ENCODE data around the gene CLEC3B.
"Not testable (repeated sequence)": the region's sequence is repeated elsewhere in the genome, so short reads cannot be mapped to it uniquely, and the experiment has no call there.

The CLEC3B gene

GRCh38 chr3:45041666-45042065, 15.6 kb downstream of the CLEC3B start:
- DNase-seq, result no peak

DNA sequence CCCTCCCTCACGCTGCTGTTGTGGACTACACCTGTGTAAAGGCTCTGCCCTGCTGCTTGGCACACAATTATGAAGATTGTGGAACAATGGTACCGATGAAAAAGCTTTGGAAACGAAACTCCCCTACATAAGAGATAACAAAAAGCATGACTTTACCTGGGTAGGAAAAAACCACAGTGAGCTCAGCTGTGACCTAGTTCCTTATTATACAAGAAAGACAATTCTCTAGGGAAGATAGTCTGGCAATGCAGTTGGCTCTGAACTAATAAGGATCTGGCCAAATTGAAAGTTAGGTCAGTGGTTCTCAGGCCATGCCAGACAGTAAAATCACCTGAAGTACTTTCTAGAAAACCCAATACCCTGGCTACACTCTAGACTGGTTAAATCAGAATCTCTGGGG, 16.1 kb downstream of the CLEC3B start:
- DNase-seq, result no peak

DNA sequence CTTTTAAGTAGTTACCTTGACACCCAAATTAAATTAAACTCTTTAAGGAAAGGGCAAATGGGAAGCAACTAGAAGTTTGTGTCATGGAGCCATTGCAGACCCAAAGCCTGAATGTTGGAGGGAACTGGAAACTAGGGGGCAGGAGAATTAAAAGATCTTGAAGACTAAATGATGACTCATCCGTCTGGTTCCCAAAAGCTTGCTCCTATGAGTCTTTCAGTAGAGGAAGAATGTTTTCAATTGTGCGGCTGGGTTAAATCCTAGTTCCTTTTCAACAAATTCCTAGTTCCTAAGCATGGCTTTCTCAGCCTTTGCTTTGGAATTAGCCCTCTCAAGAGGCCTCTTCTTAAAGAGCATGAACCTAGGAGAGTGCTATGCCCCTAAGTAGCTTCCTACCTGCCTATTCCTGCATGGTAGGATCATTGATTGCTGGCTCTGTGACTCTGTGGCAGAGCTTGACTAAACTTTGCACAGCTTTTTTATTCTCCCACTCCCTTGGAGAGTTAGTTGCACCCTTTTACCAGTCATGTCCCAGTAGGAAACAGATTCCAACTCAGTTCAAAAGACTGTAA, 17.7 kb downstream of the CLEC3B start:
- DNase-seq, result no peak

- DNase-seq, result no peak
These were observed 22.1 kb downstream of the CLEC3B start for GRCh38 chr3:45048244-45048643.

GRCh38 chr3:45049807-45050206, 23.7 kb downstream of the CLEC3B start:
- no peak for DNase-seq

GRCh38 chr3:45051685-45052084, 25.6 kb downstream of the CLEC3B start:
- no peak for DNase-seq

- DNase-seq, result not testable (repeated sequence)
These were observed 27.7 kb downstream of the CLEC3B start for GRCh38 chr3:45053805-45054195.

DNA sequence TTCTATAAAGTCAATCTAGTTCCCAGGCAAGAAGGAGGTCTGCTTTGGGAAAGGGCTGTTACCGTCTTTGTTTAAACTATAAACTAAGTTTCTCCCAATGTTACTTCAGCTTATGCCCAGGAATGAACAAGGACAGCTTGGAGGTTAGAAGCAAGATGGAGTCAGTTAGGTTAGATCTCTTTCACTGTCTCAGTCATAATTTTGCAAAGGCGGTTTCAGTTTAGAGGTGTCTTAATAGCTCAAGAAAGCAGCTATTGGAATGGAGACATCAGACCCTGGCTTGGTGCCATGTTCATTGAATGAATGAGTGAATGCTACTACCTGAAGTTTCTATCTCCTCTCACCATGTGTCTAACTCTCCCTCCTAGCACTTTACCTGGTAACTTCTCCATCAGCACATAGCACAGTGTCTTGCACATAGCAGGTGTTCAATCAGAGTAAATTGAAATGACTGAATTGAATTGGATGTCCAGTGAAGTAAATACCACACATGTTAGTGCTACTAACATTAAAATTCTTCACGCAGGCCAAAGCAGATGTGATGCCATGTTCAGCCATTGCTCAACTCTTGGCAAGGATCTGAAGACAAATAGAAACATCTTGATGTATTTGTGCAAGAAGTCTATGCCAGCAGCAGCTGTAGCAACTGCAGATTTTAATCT, 28.2 kb downstream of the CLEC3B start:
- no peak for DNase-seq

- no peak for DNase-seq
These were observed 28.9 kb downstream of the CLEC3B start for GRCh38 chr3:45055032-45055410.

DNA sequence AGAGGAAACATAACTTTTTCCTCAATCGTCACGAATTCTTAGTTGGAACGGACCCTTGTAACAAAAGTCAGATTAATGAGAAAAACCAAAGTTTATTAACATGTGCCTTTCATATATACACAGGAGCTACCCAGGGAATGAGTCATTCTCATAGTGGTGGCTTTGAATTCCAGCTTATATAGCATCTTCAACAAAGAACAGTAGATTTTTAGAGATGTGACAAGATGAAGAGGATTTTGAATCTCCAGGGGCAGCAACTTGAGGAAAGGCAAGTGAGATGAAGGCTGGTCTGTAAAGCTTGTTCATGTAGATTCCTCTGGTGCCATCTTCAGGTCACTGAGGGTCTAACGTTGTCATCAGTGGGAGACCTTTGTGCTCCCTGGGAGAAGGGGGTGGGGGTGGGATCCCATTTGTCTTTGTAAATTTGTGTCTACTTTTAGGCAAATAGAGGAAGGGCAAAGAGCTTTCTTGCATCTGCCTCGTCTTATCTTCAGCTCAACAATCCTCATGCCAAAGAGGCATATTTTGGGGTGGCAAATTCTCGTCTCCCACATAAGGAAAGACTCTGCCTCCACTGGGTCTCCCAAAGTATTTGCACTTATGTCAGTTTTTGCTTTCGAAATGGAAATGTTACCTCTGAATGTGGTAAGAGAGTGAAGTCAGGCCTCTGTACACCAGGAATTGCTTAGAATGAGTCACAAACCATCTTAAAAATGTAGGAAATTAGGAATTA, 29.5 kb downstream of the CLEC3B start:
- DNase-seq, result no peak

GRCh38 chr3:45056608-45057301, 30.7 kb downstream of the CLEC3B start:
- no peak for DNase-seq

DNA sequence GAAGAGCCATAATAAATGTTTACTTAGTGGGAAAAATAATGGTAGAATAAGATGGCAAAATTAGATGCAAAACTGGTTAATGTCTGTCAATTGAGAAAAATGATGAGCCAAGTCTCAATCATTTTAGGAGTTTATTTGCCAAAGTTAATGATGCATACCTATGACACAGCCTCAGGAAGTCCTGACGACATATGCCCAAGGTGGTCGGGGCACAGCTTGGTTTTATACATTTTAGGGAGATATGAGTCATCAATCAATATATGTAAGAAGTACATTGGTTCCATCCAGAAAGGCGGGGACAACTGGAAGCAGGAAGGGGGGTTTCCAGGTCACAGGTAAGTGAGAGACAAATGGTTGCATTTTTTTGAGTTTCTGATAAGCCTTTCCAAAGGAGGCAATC, 31.5 kb downstream of the CLEC3B start:
- DNase-seq, result no peak

- no peak for DNase-seq
These were observed 33.0 kb downstream of the CLEC3B start for GRCh38 chr3:45059132-45059531.

- DNase-seq, result no peak
These were observed 34.2 kb downstream of the CLEC3B start for GRCh38 chr3:45060165-45060892.

- DNase-seq, result no peak
These were observed 36.6 kb downstream of the CLEC3B start for GRCh38 chr3:45062697-45063070.

DNA sequence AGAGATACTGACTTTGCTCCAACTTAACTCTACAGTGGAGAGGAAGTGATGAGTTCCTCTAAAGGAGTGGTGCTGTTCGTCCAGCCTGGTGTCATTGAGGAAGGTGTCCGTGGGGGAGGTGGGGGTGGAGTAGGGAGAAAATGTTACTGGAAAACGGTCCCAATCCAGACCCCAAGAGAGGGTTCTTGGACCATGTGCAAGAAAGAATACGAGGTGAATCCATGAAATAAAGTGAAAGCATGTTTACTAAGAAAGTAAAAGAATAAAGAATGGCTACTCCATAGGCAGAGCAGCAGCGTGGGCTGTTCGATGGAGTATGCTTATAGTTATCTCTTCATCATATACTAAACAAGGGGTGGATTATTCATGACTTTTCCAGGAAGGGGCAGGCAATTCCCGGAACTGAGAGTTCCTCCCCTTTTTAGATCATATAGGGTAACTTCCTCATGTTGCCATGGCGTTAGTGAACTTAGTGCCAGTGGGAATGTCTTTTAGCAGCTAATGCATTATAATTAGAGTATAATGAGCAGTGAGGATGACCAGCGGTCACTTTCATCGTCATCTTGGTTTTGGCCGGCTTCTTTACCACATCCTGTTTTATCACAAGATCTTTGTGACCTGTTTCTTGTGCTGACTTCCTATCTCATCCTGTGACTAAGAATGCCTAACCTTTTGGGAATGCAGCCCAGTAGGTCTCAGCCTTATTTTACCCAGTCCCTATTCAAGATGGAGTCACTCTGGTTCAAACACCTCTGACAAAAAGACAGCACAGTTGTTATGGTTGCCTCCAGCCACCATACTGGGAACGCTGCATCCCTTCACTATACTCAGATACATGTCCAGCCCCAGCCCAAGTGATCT, 38.6 kb downstream of the CLEC3B start:
- peak; percentile 82 for DNase-seq

GRCh38 chr3:45065373-45065720, 39.2 kb downstream of the CLEC3B start:
- no peak for DNase-seq

GRCh38 chr3:45066109-45066801, 40.2 kb downstream of the CLEC3B start:
- DNase-seq, result no peak

DNA sequence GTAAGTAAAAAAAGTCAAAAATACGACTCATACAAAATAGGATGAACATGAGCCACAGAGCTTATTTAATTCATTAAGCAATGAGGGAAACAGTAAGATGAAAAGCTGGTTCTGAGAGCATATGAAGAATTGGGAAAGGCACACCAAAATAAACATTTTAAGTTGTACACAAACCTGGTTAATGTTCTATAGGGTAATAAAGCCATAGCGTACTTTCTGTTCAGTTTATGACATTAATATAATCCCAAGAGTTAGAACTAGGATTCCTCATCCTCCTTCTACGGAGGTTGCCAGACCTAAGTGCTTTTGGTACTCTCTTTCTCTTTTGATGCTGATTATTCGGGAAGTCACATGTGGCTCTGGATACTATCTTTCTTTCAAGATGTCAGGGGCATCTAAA, 41.4 kb downstream of the CLEC3B start:
- DNase-seq, result no peak

- no peak for DNase-seq
These were observed 41.8 kb downstream of the CLEC3B start for GRCh38 chr3:45067941-45068340.

GRCh38 chr3:45071075-45071474, 45.0 kb downstream of the CLEC3B start:
- no peak for DNase-seq
